Activated CD8-positive, alpha-beta memory T cell treated with anti-CD3 and anti-CD28 coated beads, Interleukin-2, amount 50 U/mL, for 4 hours (primary cell): Measurements from ENCODE around the gene FBXL14.

Experiments used
- DNase-seq: peaks from one replicate; pipeline ENCODE4 v3.0.0-alpha.2; 2020

FBXL14 gene, protein sequence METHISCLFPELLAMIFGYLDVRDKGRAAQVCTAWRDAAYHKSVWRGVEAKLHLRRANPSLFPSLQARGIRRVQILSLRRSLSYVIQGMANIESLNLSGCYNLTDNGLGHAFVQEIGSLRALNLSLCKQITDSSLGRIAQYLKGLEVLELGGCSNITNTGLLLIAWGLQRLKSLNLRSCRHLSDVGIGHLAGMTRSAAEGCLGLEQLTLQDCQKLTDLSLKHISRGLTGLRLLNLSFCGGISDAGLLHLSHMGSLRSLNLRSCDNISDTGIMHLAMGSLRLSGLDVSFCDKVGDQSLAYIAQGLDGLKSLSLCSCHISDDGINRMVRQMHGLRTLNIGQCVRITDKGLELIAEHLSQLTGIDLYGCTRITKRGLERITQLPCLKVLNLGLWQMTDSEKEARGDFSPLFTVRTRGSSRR

DNA sequence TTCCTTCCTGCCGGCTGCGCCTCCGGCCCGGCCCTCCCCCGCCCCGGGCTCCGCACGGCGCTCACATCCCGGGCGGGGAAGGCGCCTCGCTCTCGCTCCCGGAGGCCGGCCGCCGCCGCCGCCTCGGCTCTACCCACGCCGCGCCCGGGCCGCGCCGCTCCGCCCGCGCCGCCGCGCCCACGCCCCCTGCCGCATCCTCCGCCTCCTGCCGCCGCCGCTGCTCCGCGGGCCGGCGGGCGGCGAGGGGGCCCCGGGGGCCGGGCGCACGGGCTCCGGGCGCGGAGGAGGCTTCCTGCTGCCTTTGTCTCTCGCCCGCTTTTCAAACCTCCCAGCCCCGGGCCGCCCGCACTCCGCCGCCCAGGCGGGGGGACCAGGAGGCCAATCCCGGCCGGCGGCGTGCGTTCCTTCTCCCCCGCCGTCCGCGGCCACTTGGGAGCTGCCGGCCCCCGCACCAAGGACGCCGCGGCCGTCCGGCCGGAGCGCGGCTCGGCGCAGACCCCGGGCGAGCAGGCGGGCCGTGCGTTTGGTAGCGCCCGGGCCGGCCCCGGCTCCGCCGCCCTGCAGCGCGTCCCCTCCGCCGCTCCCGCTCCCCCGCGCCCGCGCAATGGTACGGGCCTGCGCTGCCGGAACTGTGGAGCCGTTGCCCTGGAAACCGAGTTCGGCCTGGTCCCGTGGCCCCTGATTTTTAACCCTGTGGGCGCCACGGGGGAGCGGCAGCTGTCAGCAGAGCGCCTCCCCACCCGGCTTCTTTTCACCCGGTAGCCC, at the start of gene FBXL14:
FBXL14 (minus strand) TSS at position 321 of the 765 bp plus-strand sequence. CDS start 515 bp downstream, outside the sequence.
- DNase-seq, result peak; percentile 88

DNA sequence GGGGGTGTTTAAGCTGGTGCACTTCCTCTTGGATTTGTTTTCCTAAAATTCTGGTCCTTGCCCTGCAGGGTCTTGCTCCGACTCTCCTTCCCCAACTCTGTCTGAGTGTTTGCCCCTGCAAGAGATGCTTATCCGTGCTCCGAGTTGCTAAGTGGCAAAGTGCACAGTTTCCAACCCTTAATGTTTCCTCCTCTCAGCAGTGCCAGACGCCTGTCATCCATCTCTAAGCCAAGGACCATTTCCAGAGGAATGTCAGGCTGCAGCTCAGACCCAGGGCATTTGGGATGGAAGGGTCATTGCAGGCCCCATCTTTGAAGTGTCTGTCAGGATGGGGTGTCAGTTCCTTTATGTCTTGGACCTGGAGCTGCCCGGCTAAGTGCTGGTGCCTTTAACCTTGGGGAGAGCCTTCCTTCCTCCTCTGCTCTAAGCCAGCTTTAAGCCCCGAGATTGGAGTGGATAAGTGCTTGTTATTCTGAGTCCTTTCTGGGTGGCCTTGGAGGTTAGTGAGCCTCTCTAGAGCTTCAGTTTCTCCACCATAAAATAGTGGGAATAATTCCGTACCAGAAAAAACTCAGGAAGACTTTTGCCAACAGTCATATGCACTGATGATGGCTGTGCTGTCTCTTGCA, 49.6 kb upstream of the FBXL14 start:
- DNase-seq, result no peak

DNA sequence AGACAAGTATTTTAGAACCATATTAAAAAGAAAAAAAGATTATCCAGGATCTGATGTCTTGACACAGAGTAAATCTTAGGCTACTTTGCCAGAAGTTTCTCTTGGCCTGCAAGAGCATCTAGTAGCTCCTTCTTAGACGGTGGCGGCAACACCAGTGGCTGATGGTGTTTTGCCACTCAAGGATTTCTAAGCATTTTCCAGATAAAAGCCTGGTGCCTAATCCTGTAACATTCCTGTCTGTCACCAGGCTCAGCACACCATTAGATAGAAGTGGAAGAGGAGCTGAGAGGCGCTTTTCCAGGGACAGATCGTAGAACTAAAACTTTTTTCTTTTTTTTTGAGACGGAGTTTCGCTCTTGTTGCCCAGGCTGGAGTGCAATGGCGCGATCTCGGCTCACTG, 48.7 kb upstream of the FBXL14 start:
- DNase-seq, result no peak

DNA sequence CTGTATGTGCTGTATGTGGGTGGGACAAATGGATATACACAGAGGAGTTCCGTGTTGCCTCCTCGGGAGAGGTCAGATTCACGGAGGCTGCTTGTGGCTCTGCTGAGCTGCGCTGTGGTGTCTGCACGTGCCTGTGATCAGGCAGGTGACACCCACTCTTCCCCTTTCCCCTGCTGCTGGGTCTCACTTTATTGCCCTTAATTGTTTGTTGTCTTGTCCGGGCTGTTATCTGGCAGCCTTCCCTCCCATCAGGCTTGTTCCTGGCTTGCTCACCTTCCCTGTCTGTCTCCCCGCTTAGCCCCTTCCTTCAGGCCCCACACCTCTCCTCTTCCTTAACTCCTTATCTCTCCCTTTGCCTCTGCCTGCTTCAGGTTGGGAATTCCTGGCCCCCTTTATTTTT, 48.1 kb upstream of the FBXL14 start:
- DNase-seq, result no peak

DNA sequence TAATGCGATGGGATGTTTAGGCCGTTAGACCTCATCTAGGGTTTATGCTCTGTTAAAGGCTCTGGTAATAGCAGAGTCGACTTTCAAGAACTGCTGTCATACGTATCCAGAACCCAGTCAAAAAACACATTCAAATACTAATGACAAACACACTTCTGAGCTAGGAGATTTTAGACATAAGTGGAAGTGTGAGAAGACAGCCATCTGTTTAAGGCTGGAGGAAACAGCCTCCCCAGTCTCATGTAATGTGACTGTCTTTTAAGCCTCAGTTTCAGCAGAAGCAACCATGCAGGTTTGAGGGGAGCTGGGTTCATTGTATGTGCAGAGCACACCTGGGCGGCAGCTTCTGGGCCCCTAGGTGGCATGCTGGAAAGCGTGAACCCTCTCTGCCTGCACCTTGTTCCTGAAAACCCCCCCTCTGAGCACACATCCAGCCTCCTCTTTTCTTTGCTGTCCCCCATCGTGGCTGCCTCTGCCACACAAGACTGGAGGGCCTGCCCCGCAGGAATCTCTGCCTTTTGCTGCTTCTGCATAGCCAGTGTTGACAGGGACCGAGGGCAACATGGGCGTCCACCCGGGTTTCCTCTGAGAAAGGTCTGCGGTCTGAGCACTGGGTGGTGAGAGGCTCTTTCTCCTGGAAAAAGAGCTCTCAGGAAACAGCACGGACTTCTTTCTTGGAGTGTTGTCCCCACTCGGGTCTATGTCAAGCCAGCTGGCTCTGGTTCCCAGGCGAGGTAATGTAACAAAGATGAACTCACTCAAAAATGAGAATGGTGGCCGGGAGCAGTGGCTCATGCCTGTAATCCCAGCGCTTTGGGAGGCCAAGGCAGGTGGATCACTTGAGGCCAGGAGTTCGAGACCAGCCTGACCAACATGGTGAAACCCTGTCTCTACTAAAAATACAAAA, 46.2 kb upstream of the FBXL14 start:
- no peak for DNase-seq

DNA sequence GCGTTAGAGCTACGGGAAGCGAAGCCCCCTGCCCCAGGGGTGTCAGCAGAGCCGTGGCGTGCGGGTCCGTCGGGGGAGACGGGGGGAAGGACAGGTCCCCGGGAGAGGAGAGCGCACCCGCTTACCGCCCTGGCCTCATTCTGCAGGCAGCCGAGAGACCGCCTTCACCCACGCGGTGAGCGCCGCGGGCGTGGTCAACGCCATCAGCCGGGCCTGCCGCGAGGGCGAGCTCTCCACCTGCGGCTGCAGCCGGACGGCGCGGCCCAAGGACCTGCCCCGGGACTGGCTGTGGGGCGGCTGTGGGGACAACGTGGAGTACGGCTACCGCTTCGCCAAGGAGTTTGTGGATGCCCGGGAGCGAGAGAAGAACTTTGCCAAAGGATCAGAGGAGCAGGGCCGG, 45.2 kb upstream of the FBXL14 start:
- no peak for DNase-seq

DNA sequence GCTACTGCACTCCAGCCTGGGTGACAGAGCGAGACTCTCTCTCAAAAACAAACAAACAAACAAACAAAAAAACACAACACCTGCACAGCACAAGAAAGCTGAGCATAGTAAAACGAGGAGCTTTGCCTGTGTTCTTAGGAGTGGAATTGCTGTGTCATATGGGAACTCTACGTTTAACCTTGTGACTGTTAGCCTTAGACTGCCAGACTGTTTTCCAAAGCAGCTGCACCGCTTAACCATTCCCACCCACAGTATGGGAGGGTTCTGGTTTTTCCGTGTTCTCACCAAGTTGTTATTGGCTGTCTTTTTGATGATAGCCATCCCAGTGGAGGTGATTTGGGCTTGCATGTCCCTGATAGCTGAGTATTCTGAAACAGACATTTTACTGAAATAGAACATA, 43.8 kb upstream of the FBXL14 start:
- DNase-seq, result no peak

DNA sequence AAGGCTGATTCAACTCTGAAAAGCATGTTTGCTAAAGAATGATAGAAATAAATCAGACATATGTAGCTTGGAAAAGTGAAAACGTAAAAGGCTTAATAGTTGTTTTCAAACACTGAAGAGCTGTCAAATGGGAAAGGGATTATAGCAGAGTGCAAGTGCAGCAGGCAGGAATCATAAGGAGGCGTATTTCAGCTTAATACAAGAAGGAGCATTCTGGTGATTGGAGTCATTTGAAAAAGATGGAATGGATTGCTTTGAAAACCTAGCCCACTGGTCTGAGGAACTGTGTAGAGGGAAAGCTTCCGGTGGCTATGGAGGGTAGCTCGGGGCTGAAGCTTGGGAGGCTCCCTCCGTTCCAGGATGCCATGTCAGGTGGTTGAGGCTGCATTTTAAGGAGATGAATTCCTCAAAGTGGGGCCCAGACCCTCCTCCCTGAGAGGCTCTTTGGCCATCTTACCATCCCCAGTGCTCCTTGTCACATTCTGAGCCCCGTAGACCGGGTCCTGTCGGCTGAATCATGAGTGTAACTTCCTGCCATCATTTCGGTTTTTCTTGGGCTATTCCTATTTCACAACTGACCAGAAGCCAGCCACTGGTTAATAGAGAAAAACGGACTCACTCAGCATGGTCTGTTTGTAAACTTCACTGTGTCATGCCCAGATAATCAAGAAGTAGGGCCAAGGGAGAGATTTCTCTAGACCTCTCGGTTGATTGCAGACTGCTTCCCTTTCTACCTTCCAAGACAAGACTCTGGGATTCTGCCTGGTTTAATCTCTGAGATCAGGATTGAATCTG, 41.1 kb upstream of the FBXL14 start:
- no peak for DNase-seq

DNA sequence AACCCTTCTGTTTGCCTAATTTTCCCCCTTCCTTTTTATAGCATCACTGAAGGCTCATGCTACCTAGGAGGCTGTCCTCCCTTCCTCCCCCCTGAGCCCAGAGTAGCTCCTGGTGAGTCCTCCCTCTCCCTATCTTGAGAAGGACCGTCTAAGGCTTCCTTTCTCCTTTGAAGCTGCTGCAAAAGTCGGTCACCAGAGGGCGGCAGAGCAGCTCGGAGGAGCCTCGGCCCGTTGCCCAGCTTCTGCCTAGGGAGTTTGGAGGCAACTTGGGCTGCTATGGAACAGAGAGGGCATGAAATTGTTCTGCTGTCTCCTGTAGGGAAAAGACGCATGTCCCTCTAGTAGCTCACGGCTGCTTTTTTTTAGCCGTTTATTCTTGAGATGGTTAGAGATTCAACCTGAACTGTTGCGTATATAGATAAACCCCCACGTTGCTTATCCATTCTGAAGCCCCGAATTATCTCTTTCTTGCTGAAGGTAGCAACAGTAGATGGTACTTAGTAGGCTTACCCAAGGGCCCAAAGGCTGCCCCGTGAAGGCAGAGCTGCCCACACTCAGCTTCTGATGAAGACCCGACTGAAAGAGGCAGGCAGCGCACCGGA, 40.3 kb upstream of the FBXL14 start:
- peak; percentile 65 for DNase-seq

DNA sequence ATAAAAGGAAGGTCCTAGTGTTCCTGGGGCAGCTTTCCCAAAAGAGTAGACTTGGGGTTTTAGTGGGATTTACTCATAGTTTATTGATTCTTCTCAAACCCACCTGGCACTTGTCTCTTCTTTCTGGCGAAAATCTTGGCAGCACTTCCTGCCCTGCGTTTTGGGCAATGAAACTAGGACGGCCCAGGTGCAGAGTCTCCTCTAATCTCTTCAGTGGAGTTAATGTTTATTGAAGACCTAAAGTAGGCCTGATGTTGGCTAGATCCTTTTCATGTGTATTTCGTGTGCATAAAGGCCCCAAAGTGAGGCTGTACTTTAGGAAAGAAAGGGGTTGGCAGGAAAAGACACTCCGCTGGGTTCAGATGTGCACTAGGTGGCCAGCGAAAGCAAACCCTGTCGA, 39.8 kb upstream of the FBXL14 start:
- DNase-seq, result no peak

DNA sequence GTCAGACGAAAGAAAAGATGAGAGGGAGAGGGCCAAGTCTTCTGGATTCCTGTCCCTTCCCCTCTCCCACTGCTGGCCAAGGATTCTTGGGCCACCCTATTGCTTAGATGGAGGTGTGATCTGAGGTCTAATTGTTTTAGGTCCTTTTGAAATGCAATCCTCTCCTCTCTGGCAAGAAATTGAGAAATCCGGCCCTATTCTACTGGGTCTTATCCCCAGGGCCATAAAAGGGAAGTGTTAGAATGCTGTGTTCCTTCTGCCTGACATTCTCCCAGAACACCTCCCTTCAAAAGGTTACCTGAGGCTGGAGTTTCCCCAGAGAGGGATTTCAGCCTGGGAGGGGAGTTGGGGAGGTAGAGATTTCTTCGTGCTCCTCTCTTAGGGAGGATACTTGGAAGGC, 39.1 kb upstream of the FBXL14 start:
- DNase-seq, result no peak

DNA sequence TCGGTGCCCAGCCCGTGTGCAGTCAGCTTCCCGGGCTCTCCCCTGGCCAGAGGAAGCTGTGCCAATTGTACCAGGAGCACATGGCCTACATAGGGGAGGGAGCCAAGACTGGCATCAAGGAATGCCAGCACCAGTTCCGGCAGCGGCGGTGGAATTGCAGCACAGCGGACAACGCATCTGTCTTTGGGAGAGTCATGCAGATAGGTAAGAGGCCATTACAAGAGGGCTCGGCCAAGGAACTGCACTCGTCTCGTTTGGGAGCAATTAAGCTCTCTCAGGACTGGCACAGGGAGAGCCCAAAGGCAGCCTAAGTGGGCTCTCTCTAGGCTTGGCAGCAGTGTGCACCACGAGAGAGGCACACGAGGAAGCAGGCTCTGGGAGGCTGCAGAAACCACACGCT, 38.3 kb upstream of the FBXL14 start:
- DNase-seq, result no peak

DNA sequence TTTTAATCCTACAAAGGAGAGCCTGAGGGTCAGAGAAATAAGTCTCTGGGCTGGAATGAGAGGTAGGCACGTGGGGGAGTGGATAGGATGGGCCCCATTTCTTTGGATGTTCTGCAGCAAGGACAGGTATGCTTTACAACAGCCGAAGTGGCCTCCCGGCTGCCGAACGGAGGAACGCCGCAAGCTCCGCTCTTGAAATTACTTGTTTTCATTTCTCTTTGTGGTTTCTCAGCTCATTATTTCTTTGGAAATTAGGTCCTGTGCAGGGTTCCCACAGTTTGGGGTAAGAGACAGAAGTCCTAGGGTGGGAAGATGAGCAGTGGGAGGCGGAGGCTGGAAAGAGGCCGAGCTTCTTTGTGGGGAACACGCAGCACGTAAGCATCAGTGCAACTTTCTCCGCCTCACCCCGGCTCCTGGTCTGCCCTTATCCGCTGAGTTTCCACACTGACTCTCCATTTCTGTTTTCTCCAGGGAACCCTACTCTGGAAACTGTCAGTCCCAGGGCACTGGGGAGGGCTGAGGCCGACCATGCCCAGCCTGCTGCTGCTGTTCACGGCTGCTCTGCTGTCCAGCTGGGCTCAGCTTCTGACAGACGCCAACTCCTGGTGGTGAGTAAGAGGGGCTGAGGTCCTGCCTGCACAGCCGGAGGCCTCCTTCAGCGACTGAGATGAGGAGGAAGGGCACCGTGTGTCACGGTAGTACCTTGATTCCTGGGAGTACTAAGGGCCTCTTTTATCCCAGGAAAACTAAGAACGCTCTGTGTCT, 36.6 kb upstream of the FBXL14 start:
- DNase-seq, result no peak

DNA sequence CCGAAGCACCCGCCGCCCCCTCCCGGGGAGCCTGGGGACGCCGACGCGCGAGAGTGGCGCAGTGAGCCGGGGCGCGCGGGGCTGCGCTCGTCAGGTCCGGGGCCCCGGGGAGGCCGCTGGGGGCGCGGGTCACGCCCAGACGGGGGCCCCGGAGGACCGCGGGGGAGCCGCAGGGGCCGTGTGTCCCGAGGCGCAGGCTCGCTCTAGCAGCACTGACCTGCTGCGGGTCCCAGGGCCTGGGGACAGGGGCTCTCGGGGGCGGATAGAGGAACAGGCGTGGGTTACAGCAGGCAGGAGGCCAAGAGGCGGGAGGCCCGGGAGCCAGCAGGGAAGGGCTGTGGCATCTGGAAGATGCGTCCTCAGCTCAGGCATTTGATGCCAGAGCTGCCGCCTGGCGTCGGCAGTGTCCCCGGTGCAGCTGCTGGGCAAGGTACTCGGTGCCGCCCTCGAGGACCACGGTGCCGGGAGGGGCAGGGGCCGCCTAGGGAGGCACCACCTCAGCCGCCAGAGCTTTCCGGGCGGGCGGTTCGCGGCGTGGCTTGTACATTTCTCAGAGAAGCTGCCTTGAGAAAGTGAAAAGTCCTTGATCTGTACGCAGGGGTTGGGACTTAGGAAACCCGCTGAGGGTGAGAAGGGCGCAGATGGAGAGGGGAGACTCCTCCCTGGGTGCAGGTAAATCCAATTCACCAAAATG, 35.9 kb upstream of the FBXL14 start:
- DNase-seq, result peak; percentile 23

DNA sequence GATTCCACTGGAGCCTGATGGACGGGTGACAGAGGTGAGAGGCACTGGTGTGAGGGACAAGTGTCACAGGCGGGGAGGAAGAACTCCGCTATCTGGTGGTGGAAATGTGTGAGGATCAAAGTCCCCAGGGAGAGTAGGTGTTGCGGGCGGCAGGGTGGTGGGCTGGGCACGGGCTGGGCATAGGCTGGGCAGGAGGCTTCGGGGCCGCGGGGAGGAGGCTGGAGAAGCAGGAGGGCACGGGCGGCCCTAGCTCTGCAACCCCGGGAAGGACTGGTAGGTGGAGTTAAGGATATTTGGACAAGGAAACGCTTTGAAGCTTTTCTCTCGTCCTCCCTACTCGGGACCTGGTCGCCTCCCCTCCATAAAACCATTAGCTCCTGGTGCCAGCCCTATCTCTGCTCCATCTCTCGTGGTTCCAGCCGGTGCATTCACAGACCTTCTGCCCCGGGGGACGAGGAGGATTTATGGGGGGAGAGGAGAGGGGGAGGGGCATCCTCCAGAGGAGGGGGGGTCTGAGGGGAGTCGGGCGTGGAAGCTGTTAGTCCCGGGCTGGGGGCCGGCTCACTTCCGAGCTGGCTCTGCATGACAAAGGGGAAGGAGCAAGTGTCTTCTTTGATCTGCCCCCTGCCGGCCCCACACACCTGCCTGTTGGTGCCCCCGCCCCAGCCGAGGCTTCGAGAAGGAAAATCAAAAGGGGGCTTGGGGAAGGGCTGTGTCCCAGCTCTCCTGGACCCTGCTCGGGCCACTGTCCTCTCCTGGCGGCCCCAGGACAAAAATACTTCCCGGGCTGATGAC, 35.2 kb upstream of the FBXL14 start:
- no peak for DNase-seq

DNA sequence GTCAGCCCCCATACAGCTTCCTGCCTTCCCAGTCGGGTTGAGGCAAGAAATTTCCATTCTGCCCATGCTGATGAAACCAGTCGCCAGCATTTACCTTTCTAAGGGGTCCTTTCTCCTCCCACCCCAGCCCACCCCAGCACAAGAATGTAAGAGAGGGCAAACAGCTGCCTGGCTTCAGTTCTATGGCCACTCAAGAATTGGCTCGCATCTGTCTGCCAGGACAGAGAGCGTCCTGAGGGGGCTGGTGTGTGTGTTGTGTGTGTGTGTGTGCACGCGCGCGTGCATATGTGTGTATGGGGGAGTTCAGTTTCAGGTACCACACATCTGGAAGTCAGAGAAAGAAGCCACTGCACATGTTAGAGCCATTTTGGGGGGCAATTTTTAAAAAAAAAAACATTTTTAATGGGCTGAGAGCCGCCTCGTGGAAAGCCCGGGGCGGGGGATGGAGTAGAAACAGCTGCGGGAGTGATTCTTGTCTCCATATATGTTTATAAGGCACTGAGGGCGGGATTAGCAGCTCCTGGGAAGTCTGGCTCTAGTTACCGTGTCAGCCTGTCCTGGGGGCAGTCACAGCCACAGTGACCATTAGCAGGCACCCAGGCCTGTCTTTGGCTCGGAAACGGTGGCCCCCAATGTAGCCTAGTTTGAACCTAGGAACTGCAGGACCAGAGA, 34.4 kb upstream of the FBXL14 start, which contains the start of gene WNT5B:
WNT5B (plus strand) TSS at position 566 of the 672 bp plus-strand sequence. CDS start 2,124 bp downstream, outside the sequence.
- no peak for DNase-seq

DNA sequence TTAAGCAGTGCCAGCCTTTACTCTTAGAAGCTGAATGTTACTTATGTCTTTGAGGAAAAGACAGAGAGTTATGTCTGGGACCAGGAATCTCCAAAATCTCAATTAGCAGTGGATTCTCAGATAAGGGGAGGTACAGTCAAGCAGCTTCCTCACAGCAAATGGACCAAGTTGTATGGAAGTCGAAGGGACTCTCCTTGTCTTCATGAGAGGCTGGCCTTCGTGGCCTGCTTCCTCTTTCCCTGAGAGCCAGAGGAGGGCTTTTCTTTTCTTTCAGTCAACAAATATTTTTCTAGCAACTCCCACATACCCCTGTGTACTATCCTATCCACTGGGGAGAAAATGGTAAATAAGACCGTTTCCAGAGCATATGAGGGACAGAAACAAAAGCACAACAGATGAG, 28.0 kb upstream of the FBXL14 start:
- no peak for DNase-seq

DNA sequence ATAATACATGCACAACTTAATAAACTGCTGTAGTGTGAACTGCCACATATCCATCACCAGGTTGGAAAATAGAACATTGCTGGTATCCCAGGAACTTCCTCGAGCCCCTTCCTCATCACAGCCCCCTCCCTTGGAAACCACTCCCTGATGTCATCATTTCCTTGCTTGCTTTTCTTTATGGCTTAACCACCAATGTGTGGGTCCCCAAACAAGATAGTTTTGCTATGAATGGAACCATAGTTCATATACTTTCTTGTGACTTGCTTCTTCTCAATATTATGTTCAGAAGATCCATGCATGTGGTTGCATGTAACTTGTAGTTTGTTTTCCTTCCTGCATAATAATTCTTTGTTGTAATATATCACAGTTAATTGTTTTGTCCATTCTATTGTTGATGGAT, 25.7 kb upstream of the FBXL14 start:
- no peak for DNase-seq
